Activated naive CD8-positive, alpha-beta T cell treated with anti-CD3 and anti-CD28 coated beads, Interleukin-2, amount 50 U/mL, for 16 hours (primary cell): ENCODE data around the gene ZNF726.
"Not testable (repeated sequence)": the region's sequence is repeated elsewhere in the genome, so short reads cannot be mapped to it uniquely, and the experiment has no call there.

Experiments
- DNase-seq: peaks from one replicate; pipeline ENCODE4 v3.0.0-alpha.2; 2020; ENCODE audit warnings: low read depth, low spot score

ZNF726 gene

DNA sequence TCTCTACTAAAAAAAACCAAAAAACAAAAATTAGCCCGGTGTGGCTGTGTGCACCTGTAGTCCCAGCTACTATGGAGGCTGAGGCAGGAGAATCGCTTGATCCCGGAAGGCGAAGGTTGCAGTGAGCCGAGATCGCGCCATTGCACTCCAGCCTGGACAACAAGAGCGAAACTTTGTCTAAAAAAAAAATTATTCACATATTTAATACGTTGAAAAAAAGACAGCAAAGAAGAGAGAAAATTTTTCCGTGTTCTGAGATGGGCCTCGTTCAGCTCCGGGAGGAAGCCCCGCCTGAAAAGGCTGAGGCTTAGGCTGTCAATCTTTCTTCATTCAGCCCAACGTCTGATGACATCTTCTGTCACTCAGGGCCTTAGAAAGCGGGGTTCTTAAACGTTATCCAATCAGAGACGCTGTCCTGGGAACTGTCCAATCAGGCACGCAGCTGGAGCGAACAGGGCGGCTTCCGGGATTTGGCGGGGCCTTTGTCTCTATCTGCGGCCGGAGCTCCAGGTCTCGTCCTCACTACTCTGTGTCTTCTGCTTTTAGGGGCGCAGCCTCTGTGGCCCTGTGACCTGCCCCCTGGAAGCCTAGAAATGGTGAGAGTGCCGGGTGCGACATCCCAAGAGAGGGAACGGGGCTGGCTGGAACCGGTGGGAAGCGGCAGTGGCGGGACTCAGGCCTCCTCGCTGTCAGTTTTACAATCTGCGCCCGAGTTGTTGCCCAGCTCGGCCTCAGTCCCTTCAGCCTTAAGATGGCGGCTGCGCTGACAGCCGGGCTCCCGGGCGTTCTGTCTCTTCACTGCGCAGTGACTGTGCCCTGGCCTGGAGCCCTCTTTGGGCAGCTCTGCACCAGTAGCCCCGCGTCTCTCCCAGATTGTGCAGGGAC is at the start of gene ZNF726:
TSS of gene ZNF726 (plus strand) at position 485 of the 885 bp plus-strand sequence. CDS start at position 594, 109 bp downstream.
- peak; percentile 59 for DNase-seq

- no peak for DNase-seq
Observed at GRCh38 chr19:23867895-23868294, 46.8 kb upstream of the ZNF726 start.

DNA sequence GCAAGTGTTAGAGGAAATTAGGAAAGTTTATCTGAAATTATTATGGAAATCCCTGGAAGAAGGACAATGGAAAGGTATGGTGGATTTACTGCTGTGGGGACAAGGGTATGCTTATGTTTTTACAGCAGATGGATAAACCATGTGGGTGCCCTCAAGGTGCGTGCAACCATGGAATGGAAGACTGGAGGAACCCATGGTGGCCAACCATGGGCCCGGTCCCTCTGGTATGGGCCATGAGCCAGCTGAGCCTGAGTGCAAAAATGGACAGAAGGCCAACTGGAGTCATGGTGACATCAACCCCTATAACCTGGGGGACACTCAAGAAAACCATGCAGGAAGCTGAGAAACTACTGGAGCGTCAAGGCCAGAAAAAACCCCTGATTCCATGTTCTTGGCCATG is 46.1 kb upstream of the ZNF726 start:
- DNase-seq = no peak

DNA sequence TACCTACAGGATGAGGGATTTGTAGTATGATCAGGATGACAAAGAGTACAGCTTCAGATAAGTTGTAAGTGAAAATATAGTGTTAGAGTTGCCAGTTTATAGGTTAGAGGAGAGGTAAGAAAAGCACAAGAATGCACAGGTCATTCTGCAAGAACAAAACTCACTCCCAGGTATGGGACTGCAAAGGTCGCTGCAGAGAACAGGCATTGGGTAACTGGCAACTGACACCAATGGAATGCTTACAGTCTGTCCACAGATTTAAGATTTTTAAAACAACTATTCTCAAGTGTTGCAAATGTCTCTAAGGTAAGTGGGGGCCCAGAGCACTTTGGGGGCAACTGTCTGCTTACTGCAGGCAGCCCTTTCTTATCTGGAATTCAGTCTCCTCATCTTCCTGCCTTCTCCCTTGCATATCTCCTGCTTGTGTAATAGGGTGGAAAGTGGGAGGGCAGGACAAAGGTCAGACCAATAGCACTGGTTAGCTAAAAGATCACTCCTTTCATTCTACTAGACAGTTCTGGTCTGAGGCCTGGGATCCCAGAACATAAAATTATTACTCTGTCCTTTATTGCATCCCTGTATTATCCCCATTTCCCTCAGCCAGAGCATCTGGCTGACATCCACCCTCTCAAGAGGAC is 42.3 kb upstream of the ZNF726 start:
- DNase-seq = no peak

GRCh38 chr19:23876261-23876660 is 38.4 kb upstream of the ZNF726 start:
- DNase-seq = no peak

GRCh38 chr19:23876756-23877155 is 37.9 kb upstream of the ZNF726 start:
- not testable (repeated sequence) for DNase-seq

DNA sequence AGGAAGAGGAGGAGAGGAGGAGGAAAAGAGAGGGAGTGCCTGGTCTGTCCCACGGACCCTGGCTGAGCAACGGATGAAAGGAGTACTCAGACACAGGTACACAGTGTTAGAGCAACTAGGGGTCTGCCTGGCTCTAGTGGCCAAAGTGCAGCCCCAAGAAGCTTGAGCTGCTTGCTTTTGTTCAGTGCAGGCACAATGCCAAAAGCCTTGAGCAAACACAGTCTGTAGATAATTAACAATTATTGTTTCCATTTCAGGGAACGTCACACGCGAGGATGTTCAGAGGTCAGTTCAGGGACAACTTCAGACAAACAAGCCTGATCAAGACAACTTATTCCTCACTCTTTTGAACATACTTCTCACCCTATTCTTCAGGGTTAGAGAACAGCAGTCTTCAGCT is 32.2 kb upstream of the ZNF726 start:
- DNase-seq = no peak

GRCh38 chr19:23884363-23884762 is 30.3 kb upstream of the ZNF726 start:
- DNase-seq = no peak

DNA sequence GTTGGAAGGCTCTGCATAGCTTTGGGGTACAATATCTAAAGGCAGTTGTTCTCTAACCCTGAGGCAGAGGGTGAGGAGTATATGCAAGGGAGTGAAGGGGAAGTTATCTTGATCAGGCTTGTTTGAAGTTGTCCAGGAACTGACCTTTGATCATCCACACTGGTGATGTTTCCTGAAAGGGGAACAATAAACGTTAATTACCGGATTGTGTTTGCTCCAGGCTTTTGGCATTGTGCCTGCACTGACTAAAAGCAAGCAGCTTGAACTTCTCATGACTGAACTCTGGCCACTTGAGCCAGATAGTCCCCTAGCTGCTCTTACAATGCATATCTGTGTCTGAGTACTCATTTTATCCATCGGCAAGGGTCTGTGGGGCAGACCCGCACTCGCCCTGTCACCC is 27.0 kb upstream of the ZNF726 start:
- no peak for DNase-seq

DNA sequence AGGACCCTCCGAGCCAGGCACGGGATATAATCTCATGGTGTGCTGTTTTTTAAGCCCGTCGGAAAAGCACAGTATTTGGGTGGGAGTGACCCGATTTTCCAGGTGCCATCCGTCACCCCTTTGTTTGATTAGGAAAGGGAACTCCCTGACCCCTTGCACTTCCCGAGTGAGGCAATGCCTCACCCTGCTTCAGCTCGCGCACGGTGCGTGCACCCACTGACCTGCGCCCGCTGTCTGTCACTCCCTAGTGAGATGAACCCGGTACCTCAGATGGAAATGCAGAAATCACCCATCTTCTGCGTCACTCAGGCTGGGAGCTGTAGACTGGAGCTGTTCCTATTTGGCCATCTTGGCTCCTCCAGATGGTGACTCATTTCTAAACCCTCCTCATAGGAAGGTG is 18.6 kb upstream of the ZNF726 start:
- DNase-seq = not testable (repeated sequence)

- no peak for DNase-seq
Observed at GRCh38 chr19:23896912-23897311, 17.8 kb upstream of the ZNF726 start.

- no peak for DNase-seq
Observed at GRCh38 chr19:23901360-23901759, 13.3 kb upstream of the ZNF726 start.

GRCh38 chr19:23904406-23904805 is 10.3 kb upstream of the ZNF726 start:
- DNase-seq = no peak

DNA sequence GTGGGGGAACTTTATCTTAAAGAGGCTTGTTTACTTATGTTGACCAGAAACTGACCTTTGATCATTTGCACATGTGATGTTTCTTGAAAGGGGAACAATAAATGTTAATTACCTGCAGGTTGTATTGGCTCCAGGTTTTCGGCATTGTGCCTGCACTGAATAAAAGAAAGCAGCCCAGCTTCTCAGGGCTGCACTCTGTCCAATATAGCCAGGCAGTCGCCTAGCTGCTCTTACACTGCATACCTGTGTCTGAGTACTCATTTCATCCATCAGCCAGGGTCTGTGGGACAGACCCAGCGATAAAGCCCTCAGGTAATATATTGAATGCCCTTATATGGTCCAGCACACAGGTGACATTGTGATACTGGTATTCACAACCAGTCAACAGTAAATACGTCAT is 8.9 kb upstream of the ZNF726 start:
- no peak for DNase-seq

GRCh38 chr19:23906835-23907234 is 7.9 kb upstream of the ZNF726 start:
- no peak for DNase-seq

DNA sequence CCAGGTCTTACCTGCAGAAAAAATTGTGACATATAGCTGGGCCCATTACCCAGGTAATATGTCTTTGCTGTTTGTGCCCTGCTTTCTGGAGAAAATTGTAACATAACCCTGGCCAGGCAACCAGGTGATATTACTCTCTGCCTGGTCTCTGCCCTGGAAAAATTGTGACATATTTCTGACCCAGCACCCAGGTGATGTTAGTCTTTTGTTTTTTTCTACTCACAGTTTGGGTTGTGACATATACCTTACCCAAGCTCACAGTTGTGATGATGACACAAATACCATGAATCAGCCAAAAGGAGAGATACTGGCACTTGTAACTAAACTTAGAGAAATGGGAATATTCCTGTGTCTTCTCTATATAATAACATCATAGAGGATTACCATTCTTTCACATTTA is 6.5 kb upstream of the ZNF726 start:
- no peak for DNase-seq

DNA sequence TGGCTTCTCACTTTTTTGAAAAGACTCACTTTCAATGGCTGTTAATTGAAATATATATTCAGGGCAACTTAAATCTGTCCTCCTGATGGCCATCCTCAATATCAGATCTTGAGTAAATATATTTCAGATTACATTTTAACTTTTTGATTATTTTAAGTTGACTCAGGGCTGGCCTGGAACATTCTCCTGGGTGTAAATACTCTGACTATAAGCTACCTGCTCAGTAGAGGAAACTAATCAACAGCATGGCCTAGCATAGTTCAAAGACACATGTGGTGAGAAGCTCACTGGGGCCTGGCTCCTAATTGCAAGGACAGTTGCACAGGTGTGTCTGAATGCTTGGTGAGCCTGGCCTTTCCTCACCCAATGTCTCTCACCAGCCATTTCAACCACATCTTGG is 5.5 kb upstream of the ZNF726 start:
- DNase-seq = no peak

DNA sequence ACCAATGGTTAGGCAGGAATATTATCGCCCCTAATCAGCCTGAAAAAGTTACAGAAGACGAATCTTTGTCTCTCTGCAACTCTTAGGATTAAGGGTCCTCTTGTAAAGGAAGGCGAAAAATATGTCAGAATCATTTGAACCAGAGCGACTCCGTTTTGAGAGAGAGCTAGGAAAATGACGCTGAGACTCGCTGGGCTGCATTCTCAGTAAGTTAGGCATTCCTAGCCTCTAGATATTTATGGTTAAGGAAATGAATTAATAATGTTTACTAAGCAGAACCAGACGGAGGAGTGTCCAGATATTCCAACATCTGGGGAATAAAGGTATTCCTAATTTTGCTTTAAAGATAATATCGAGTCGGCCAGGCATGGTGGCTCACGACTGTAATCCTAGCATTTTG is 755 bp upstream of the ZNF726 start:
- DNase-seq = no peak

DNA sequence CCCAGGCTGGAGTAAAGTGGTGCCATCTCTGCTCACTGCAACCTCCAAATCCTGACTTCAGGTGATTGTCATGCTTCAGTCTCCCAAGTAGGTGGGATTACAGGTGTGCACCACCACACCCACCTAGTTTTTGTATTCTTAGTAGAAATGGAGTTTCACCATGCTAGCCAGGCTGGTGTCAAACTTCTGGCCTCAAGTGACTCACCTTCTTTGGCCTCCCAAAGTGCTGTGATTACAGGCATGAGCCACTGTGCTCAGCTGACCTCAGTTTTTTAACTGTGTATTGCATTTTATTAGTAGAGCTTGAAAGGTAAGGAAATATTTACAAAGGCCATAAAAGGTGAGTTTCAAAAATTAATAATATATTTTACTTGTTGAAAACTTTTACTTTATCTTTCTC is 2.3 kb downstream of the ZNF726 start:
- no peak for DNase-seq

GRCh38 chr19:23917856-23918255 is 3.2 kb downstream of the ZNF726 start:
- no peak for DNase-seq

GRCh38 chr19:23925285-23925684 is 10.6 kb downstream of the ZNF726 start:
- no peak for DNase-seq

GRCh38 chr19:23932878-23933277 is 18.2 kb downstream of the ZNF726 start:
- no peak for DNase-seq

GRCh38 chr19:23937031-23937430 is 22.3 kb downstream of the ZNF726 start:
- DNase-seq = not testable (repeated sequence)
